GM19238 (cell line): ENCODE results near the gene SPATA12.

Experiments used
- DNase-seq: peaks from one replicate; pipeline ENCODE4 v3.0.0; 2011; ENCODE audit warnings: low spot score; ENCODE audit not compliant: insufficient read length

Gene SPATA12, protein sequence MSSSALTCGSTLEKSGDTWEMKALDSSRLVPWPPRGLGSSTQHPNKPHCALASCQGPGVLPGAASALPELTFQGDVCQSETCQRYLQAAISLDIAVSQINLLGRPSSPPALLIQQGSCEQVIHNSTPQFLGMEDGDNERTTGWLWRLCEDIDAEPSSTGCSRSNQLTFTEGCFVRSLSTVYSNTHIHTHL

DNA sequence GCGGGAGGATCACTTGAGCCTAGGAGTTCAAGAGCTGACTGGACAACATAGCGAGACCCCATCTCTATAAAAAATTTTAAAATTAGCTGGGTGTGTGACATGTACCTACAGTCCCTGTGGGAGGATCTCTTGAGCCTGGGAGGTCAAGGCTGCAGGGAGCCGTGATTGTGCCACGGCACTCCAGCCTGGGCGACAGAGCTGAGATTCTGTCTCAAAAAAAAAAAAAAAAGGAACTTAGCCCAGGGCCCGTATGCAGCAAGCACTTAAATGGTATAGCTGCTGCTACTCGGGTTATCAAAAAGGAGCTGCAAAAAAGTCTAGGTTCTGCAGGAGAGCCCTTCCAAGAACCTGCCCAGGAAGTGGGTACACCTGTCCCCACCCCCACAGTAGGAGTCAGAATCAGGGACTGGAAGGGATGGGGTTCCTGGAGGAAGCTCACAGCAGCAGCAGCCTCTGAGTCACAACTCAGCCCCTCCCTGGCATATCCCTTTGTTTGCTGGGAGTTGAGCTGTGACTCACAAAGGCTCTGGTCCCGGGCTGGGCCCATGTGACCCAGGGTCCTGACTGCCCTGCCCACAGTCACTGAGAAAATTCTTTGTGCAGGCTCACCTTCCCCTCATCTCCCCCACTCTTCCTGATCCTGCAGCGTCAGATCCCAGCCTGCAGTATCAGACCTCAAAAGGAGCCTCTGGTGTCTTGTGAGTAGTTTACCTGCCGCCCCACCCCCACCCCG lies at the start of gene SPATA12:
Gene SPATA12 (plus strand): TSS at position 576 of the 733 bp plus-strand sequence. CDS start 13,031 bp downstream, outside the sequence.
- no peak for DNase-seq

GRCh38 chr3:57011022-57011421 lies 49.4 kb upstream of the SPATA12 start:
- DNase-seq = no peak

DNA sequence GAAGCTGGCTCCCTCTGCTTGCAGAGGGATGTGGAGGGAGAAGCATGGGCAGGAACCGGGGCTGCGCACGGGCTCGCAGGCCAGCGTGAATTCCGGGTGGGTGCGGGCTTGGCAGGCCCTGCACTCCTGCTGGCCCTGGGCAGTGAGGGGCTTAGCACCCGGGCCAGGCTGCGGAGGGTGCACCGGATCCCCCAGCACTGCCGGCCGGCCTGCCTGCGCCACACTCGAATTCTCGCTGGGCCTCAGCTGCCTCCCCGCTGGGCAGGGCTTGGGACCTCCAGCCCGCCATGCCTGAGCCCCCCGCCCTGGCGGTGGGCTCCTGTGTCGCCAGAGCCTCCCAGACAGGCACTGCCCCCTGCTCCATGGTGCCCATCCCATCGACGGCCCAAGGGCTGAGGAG lies 47.6 kb upstream of the SPATA12 start:
- DNase-seq = no peak

DNA sequence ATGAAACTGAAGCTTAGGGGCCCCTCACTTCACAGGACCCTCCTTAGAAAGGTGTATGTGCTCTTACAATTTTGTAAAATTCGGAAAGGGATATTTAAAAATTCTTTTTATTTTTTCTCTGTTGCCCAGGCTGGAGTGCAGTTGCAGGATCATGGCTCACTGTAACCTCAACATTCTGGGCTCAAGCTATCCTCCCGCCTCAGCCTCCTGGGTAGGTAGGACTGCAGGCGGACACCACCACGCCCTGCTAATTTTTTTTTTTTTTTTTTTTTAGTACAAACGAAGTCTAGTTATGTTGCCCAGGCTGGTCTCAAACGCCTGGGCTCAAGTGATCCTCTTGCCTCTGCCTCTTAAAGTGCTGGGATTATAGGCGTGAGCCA lies 45.1 kb upstream of the SPATA12 start:
- no peak for DNase-seq

- DNase-seq = no peak
Measured at GRCh38 chr3:57015912-57016311, 44.6 kb upstream of the SPATA12 start.

- DNase-seq = no peak
Measured at GRCh38 chr3:57017459-57017845, 43.0 kb upstream of the SPATA12 start.

- no peak for DNase-seq
Measured at GRCh38 chr3:57018246-57018645, 42.2 kb upstream of the SPATA12 start.

DNA sequence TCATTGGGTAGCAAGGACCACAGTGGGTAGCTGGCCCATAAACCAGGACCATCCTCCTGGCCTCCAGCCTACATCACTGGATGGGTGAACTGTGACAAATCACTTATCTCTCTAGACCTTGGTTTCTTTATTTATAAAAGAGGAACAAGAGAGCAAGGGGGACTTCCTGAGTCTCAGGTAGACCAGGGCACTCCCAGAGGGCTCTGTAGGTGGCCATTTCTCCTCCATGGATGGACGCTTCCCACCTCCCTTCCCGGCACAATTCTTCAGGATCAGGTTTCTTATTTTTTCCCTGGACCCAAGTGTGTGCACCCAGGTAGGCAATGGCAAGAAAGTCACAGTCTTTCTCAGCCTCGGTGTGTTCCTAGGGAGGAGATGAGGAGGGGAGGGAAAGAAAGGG lies 41.4 kb upstream of the SPATA12 start:
- DNase-seq = no peak

DNA sequence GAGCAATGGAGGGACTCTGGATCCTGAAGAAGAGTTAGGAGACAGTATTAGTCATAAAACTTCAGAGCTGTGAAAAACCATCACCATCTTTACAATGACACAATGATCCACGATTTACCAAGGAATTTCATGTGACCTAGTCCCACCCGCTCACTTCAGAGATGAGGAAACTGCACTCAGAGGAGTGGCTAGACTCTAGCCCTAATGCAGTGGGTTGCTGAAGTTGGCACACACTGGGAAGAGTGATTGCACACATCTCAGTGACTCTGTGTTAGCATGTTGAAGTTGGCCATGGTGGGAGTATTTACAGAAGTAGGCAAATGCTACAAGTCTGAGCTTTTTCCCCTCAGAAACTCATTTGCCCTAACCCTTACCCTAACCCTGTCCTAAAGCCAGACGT lies 35.2 kb upstream of the SPATA12 start:
- no peak for DNase-seq

GRCh38 chr3:57026944-57027343 lies 33.5 kb upstream of the SPATA12 start:
- no peak for DNase-seq

DNA sequence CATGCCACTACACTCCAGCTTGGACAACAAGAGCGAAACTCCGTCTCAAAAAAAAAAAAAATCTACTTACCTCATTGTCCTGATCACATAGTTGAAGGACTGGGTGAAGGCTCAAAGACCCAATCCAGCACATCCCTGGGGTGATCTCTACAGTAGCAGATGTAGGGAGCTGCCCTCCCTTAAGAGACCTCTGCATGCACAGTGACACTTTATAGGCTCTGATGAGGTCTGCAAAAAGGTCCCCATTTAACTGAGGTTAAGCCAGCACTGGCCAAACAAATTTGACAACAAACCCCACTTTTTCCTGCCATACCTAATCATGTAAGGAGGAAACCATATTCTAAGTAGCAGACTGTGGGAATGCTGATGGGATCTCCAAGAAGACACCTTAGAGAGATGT lies 31.1 kb upstream of the SPATA12 start:
- DNase-seq = no peak

- no peak for DNase-seq
Measured at GRCh38 chr3:57029924-57030323, 30.5 kb upstream of the SPATA12 start.

- no peak for DNase-seq
Measured at GRCh38 chr3:57030721-57031120, 29.7 kb upstream of the SPATA12 start.

DNA sequence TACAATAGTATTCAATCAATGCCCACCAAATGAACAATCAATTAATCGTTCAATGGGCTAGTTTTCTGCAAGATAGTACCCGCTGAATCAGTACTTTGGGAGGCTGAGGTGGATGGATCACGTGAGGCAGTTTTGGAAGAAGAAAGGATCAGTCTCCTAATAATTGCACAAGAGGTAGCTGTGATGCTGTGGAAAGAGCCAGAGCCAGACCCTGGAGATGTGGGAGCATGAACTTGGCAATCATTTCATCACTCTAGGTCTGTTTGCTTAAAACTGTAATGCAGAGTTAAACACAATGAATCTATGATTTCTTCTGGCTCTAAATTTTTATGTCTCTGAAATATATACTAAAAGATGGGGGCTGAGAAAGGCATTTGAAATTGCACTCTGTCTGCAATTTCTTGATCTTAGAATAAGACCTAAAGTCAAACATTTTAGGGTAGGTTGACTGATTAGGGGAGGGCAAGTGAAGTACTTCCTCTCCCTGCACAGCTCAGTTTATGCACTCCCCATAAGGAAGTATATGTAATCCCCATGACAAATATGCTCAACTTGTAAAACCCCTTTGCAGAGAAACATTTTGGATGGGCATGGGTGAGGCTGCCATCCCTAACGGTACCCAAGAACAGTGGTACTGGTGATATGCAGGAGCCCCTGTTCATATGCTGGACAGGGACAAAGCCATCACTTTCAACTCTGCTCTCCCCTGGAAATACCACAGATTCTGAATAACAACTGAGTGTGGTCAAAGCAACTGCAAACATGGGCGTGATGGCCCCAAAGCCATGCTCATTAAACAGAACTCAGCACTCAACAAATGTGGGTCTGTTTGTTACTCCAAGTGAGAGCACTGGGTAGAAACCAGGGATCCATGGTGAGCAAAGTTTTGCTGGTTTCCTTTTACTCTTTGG lies 28.6 kb upstream of the SPATA12 start:
- DNase-seq = no peak

DNA sequence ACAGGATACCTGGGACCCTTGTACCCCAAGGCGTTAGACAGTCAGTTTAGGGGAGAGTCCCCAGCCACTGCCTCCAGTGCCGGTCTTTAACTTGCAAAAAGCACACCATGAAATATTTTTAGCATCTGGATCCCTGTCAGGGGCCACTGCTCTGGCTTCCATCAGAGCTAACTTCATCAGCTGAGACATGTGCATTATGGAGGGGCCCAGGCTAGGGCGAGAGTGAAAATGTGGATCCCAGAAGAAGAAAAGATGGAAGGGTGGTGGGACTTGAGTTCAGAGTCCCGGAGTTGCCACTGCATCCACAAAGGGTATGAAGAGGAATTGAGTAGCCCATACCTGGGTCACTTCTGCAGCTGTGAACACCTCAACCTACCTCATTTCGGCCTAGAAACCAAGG lies 23.5 kb upstream of the SPATA12 start:
- no peak for DNase-seq

DNA sequence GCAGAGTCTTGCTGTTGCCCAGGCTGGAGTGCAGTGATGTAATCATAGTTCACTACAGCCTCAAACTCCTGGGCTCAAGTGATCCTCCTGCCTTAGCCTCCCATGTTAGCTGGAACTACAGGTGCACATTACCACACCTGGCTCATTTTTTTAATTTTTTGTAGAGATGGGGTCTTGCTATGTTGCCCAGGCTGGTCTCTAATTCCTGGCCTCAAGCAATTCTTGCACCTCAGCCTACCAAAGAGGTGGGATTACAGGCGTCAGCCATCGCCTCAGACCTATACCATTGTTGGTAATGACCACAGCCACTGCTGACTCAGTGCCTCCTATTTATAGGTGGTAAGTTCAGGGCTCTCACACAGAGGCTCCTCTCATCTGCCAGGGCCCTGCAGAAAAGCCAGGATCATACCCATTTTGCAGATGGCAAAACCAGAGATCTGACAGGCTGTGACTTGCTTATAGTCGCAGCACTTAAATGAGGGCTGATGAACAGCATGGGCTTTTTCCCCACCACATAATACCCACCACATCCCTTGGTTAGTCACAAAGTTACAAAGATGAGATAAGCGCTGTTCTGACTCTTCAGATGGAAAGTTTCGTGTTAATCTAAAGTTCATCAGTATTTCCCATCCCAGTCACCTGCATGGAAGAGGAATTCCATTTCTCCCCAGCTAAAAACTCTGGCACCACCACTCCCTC lies 21.8 kb upstream of the SPATA12 start:
- DNase-seq = no peak

DNA sequence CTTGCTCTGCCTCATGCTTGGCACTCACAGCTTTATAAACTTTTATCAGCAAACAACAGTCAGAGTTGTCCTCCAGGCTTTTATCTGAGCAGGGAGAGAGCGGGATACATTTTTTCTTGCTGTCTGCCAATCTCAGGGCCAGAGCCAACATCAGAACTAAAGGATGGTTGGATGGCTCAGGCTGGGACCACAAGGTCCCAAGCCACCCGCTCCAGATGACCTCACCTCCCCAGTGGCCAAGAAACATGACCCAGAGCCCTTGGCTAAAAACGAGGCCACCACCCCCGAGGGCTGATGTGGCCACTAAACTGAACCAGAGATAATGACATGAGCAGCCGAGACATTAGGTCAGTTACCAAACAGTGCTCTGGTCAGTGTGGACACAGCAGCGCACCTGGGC lies 18.8 kb upstream of the SPATA12 start:
- no peak for DNase-seq

DNA sequence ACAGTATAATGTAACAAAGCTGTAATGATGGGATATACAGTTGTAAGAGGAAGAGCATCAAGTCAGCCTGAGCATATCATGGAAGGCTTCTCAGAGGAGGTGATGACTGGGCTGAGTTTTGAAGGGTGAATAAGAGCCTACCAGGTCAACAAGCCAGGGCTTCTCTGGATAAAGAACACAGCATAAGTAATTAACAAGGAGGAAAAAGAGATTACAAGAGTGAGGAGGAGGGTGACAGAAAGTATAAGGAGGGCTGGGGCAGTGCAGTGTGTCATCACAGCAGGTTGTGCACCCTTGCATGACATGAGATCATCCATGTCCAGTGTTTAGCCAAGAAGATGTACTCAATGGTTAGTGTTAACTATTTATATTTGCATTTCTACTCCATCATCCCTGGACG lies 16.9 kb upstream of the SPATA12 start:
- DNase-seq = no peak

- DNase-seq = no peak
Measured at GRCh38 chr3:57046101-57046765, 14.2 kb upstream of the SPATA12 start.

- DNase-seq = no peak
Measured at GRCh38 chr3:57048052-57048671, 12.3 kb upstream of the SPATA12 start.

GRCh38 chr3:57048728-57049127 lies 11.7 kb upstream of the SPATA12 start:
- no peak for DNase-seq
